IMR-90 (cell line): ENCODE results near the gene OR10AD1. TPM values are rescaled to one million over a fixed set of nuclear protein-coding genes. Genes with fewer than 3 reads are reported as not detected.

Source experiments
- ATAC-seq: fragments of 200-7000 bp; cut with Tn5 transposase; 2 replicates; pipeline ENCODE4 v1.9.1; 2020; ENCODE audit warnings: low read depth, mild to moderate bottlenecking, moderate library complexity
- BruUV-seq: library from RNA; stranded (reverse); fragments of 400-500 nt; replicated peaks from 2 replicates; lab custom pipeline; 2021; lab: Mats Ljungman, UMichigan
- CTCF ChIA-PET: fragments of 300-600 bp; formaldehyde crosslinking; extraction: SDS; loops from one replicate; lab custom pipeline; 2021; ENCODE audit warnings: antibody characterized with exemption; lab: Yijun Ruan, JAX
- POLR2A ChIA-PET: fragments of 300-600 bp; sonication (Branson Sonifier 250); formaldehyde crosslinking; loops from one replicate; lab custom pipeline; 2022; ENCODE audit warnings: antibody characterized with exemption; ENCODE audit not compliant: unreplicated experiment; lab: Charles Lee
- DNase-seq: peaks from one replicate; pipeline ENCODE4 v3.0.0; 2013
- H2AFZ ChIP-seq: replicated peaks from 2 replicates; pipeline ENCODE3; 2013; ENCODE audit warnings: low read length, mild to moderate bottlenecking; ENCODE audit not compliant: poor library complexity
- H2AK5ac ChIP-seq: 2 replicates; pipeline ENCODE4 v1.6.1; 2013; ENCODE audit warnings: low read depth, low read length, inconsistent platforms
- H2AK9ac ChIP-seq: replicated peaks from 2 replicates; pipeline ENCODE3; 2013; ENCODE audit warnings: mild to moderate bottlenecking, low read depth, low read length, moderate library complexity; ENCODE audit not compliant: poor library complexity
- H2BK120ac ChIP-seq: 2 replicates; pipeline ENCODE4 v1.6.1; 2013; ENCODE audit warnings: low read depth, low read length, inconsistent platforms
- H2BK15ac ChIP-seq: 3 replicates; pipeline ENCODE4 v1.6.1; 2013; ENCODE audit warnings: low read depth, low read length, inconsistent platforms
- H2BK20ac ChIP-seq: 2 replicates; pipeline ENCODE4 v1.6.1; 2013; ENCODE audit warnings: low read depth, mild to moderate bottlenecking, inconsistent platforms, low read length, moderate library complexity
- H2BK5ac ChIP-seq: 2 replicates; pipeline ENCODE4 v1.6.1; 2013; ENCODE audit warnings: mild to moderate bottlenecking, low read depth, low read length, inconsistent platforms; ENCODE audit not compliant: poor library complexity, severe bottlenecking
- H3K14ac ChIP-seq: replicated peaks from 2 replicates; pipeline ENCODE4 v1.6.1; 2013; ENCODE audit warnings: low read depth, low read length, inconsistent platforms
- H3K18ac ChIP-seq: 2 replicates; pipeline ENCODE4 v1.6.1; 2013; ENCODE audit warnings: low read depth, low read length, control low read depth
- H3K23ac ChIP-seq: 2 replicates; pipeline ENCODE4 v1.6.1; 2013; ENCODE audit warnings: low read depth, low read length, inconsistent platforms
- H3K27ac ChIP-seq: 2 replicates; pipeline ENCODE4 v1.5.1; 2013; ENCODE audit warnings: mild to moderate bottlenecking, control low read depth, low read length; ENCODE audit not compliant: insufficient read depth
- H3K27me3 ChIP-seq: 2 replicates; pipeline ENCODE4 v1.6.1; 2013; ENCODE audit warnings: low read length; ENCODE audit not compliant: control insufficient read depth, insufficient read depth
- H3K36me3 ChIP-seq: 2 replicates; pipeline ENCODE4 v1.6.1; 2013; ENCODE audit warnings: low read length, mixed read lengths; ENCODE audit not compliant: control insufficient read depth, insufficient read depth
- H3K4ac ChIP-seq: 2 replicates; pipeline ENCODE4 v1.6.1; 2013; ENCODE audit warnings: low read depth, low read length, inconsistent platforms
- H3K4me1 ChIP-seq: 2 replicates; pipeline ENCODE4 v1.6.1; 2013; ENCODE audit warnings: low read length, mixed read lengths; ENCODE audit not compliant: control insufficient read depth, insufficient read depth
- H3K4me2 ChIP-seq: 2 replicates; pipeline ENCODE4 v1.6.1; 2013; ENCODE audit warnings: low read depth, mild to moderate bottlenecking, control low read depth, low read length, moderate library complexity
- H3K4me3 ChIP-seq: 2 replicates; pipeline ENCODE4 v1.5.1; 2013; ENCODE audit warnings: low read depth, mild to moderate bottlenecking, control low read depth, low read length, moderate library complexity; ENCODE audit not compliant: insufficient read depth
- H3K56ac ChIP-seq: 2 replicates; pipeline ENCODE4 v1.6.1; 2013; ENCODE audit warnings: low read length, inconsistent platforms; ENCODE audit not compliant: insufficient read depth; ENCODE audit errors: extremely low read depth
- H3K79me1 ChIP-seq, 2 experiments: 2 replicates each; pipeline ENCODE4 v1.6.1; 2013; ENCODE audit warnings: low read length in 2 of 2, inconsistent platforms in 1 of 2, low read depth in 1 of 2
- H3K9ac ChIP-seq: 2 replicates; pipeline ENCODE4 v1.6.1; 2013; ENCODE audit warnings: low read depth, low read length, control low read depth
- H3K9me1 ChIP-seq: 2 replicates; pipeline ENCODE4 v1.6.1; 2013; ENCODE audit warnings: low read length, inconsistent platforms; ENCODE audit not compliant: insufficient read depth
- H3K9me3 ChIP-seq: 2 replicates; pipeline ENCODE4 v1.6.1; 2013; ENCODE audit warnings: low read length; ENCODE audit not compliant: control insufficient read depth, insufficient read depth
- H4K20me1 ChIP-seq: 2 replicates; pipeline ENCODE4 v1.6.1; 2013; ENCODE audit warnings: low read length, inconsistent platforms; ENCODE audit not compliant: insufficient read depth
- H4K5ac ChIP-seq: 2 replicates; pipeline ENCODE4 v1.6.1; 2013; ENCODE audit warnings: mild to moderate bottlenecking, low read depth, low read length, control low read depth
- H4K8ac ChIP-seq, 2 experiments: 2 replicates each; pipeline ENCODE4 v1.6.1; 2013; ENCODE audit warnings: low read depth in 2 of 2, low read length in 2 of 2, control low read depth in 1 of 2, inconsistent platforms in 1 of 2
- H4K91ac ChIP-seq: 2 replicates; pipeline ENCODE4 v1.6.1; 2013; ENCODE audit warnings: low read depth, low read length, inconsistent platforms; ENCODE audit not compliant: insufficient read depth
- BHLHE40 ChIP-seq: fragments of 150-350 bp; IDR thresholded peaks from 2 replicates; pipeline ENCODE4 v1.6.1; 2016; ENCODE audit warnings: mild to moderate bottlenecking, low read depth, low read length
- CHD1 ChIP-seq: IDR thresholded peaks from 2 replicates; pipeline ENCODE4 v1.6.1; 2012; ENCODE audit warnings: low read depth, low read length, improper control_type of control experiment
- CTCF ChIP-seq: conservative IDR thresholded peaks from 2 replicates; pipeline ENCODE4 v1.5.1; 2012; ENCODE audit warnings: mild to moderate bottlenecking, low read depth, low read length, improper control_type of control experiment
- ELK1 ChIP-seq: fragments of 150-350 bp; IDR thresholded peaks from 2 replicates; pipeline ENCODE4 v1.6.1; 2016; ENCODE audit warnings: low read depth, mild to moderate bottlenecking, low read length, moderate library complexity, borderline replicate concordance
- MXI1 ChIP-seq: IDR thresholded peaks from 2 replicates; pipeline ENCODE4 v1.6.1; 2012; ENCODE audit warnings: low read depth, mild to moderate bottlenecking, low read length, moderate library complexity, borderline replicate concordance
- NFE2L2 ChIP-seq: fragments of 150-350 bp; IDR thresholded peaks from 2 replicates; pipeline ENCODE4 v1.6.1; 2016; ENCODE audit warnings: low read depth, mild to moderate bottlenecking, low read length
- POLR2A ChIP-seq: IDR thresholded peaks from 2 replicates; pipeline ENCODE4 v1.6.1; 2012; ENCODE audit warnings: mild to moderate bottlenecking, low read depth, low read length
- RFX5 ChIP-seq: IDR thresholded peaks from 2 replicates; pipeline ENCODE4 v1.8.0; 2012; ENCODE audit warnings: low read depth, mild to moderate bottlenecking, low read length, moderate library complexity
- dilution Hi-C: fragments of 300-500 bp; cut with HindIII; formaldehyde crosslinking; loops from one replicate; pipeline ENCODE4 v1.14.3; 2018; ENCODE audit warnings: low sequenced_read_pairs; ENCODE audit not compliant: unreplicated experiment
- in situ Hi-C: fragments of 300-500 bp; cut with MboI; formaldehyde crosslinking; loops from 3 replicates; pipeline ENCODE4 v1.14.3; 2019; ENCODE audit warnings: low sequenced_read_pairs, inconsistent platforms, mixed read lengths
- intact Hi-C: fragments of 100-400 bp; cut with micrococcal nuclease; formaldehyde crosslinking; loops from 2 replicates; pipeline ENCODE4 v1.10.0; 2022
- polyA plus RNA-seq, 3 experiments: library from polyadenylated mRNA; depleted of rRNA; stranded (reverse); fragments of >200 nt; gene quantifications; 2 replicates each; pipeline ENCODE4 v1.2.3, GENCODE V29; 2012; ENCODE audit warnings: low replicate concordance in 1 of 3
- total RNA-seq: library from RNA; depleted of rRNA; stranded (reverse); fragments of >200 nt; gene quantifications from 2 replicates; pipeline ENCODE4 v1.2.3, GENCODE V29; 2012

The OR10AD1 gene
- total and polyA plus RNA-seq, 2 of the 4 experiments (the other 2 are of a cell fraction): not detected

GRCh38 chr12:48191096-48191495, 12.0 kb downstream of the OR10AD1 start:
- peaks cover 30% of the 10 kb centered on the region for H3K27me3 ChIP-seq
- H3K27ac ChIP-seq: no peak overlapping the region
- no peak for TF ChIP-seq POLR2A
- no peak for TF ChIP-seq NFE2L2
- no peak for TF ChIP-seq CHD1
- no peak for TF ChIP-seq MXI1
- no peak for TF ChIP-seq BHLHE40
- no peak for TF ChIP-seq ELK1
- no peak for TF ChIP-seq CTCF
- no peak for TF ChIP-seq RFX5
- no peak overlapping the region for H2BK5ac ChIP-seq
- no peak overlapping the region for H2BK15ac ChIP-seq
- no peak overlapping the region for H3K14ac ChIP-seq
- no peak overlapping the region for H3K4ac ChIP-seq
- H3K79me1 ChIP-seq: no peaks in the 10 kb centered on the region
- no peaks in the 10 kb centered on the region for H3K9me1 ChIP-seq
- ChIA-PET CTCF (no interaction called here), POLR2A (no interaction called here)
- no peak overlapping the region for H3K4me2 ChIP-seq
- H2BK20ac ChIP-seq: no peak overlapping the region
- in situ Hi-C loops: no loop called here
- H3K9me3 ChIP-seq: no peaks in the 10 kb centered on the region
- H3K56ac ChIP-seq: no peak overlapping the region
- no peak overlapping the region for H2AFZ ChIP-seq
- H2BK120ac ChIP-seq: no peak overlapping the region
- H2AK9ac ChIP-seq: no peak overlapping the region
- no peak for ATAC-seq
- dilution Hi-C loops: no loop called here
- H3K36me3 ChIP-seq: no peaks in the 10 kb centered on the region
- DNase-seq: no peak
- H4K5ac ChIP-seq: no peak overlapping the region
- no peak overlapping the region for H4K8ac ChIP-seq
- H2AK5ac ChIP-seq: no peak overlapping the region
- H3K18ac ChIP-seq: no peak overlapping the region
- H4K91ac ChIP-seq: no peak overlapping the region
- no TSS peak for BruUV-seq
- intact Hi-C loops: no loop called here
- H4K20me1 ChIP-seq: no peaks in the 10 kb centered on the region
- H3K9ac ChIP-seq: no peak overlapping the region
- H3K4me1 ChIP-seq: no peaks in the 10 kb centered on the region
- no peak overlapping the region for H3K4me3 ChIP-seq
- H3K23ac ChIP-seq: no peak overlapping the region
